MM.1S (cell line): Measurements from ENCODE around the gene HS2ST1.

Experiments used
- EZH2 ChIP-seq: fragments of 300-600 bp; sonication (generic); optimal IDR thresholded peaks from 2 replicates; pipeline ENCODE3; 2017; ENCODE audit warnings: low read depth, mild to moderate bottlenecking, antibody characterized with exemption, low read length, mixed read lengths
- TF ChIP-seq, protein P1 (sequence below): fragments of 300-600 bp; sonication (generic); IDR thresholded peaks from 2 replicates; pipeline ENCODE4 v1.5.1; 2016; ENCODE audit warnings: antibody characterized with exemption, low read length, mixed read lengths

GRCh38 chr1:87147851-87148250, 233.4 kb downstream of the HS2ST1 start:
- no peak for TF ChIP-seq EZH2
- TF ChIP-seq, protein P1, sequence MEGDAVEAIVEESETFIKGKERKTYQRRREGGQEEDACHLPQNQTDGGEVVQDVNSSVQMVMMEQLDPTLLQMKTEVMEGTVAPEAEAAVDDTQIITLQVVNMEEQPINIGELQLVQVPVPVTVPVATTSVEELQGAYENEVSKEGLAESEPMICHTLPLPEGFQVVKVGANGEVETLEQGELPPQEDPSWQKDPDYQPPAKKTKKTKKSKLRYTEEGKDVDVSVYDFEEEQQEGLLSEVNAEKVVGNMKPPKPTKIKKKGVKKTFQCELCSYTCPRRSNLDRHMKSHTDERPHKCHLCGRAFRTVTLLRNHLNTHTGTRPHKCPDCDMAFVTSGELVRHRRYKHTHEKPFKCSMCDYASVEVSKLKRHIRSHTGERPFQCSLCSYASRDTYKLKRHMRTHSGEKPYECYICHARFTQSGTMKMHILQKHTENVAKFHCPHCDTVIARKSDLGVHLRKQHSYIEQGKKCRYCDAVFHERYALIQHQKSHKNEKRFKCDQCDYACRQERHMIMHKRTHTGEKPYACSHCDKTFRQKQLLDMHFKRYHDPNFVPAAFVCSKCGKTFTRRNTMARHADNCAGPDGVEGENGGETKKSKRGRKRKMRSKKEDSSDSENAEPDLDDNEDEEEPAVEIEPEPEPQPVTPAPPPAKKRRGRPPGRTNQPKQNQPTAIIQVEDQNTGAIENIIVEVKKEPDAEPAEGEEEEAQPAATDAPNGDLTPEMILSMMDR, result no peak
